Mammary epithelial cell (primary cell): ENCODE data around the gene FLRT2.

Source experiments
- EZH2 ChIP-seq: IDR thresholded peaks from 2 replicates; pipeline ENCODE4 v1.6.1; 2012; ENCODE audit warnings: low read length, inconsistent platforms, borderline replicate concordance
- TF ChIP-seq, protein P1 (sequence below), 2 donors: IDR thresholded peaks in 1 of 2; conservative IDR thresholded peaks in 1 of 2; 2 replicates each; pipeline ENCODE4 v1.5.1; 2011 to 2012; ENCODE audit warnings: inconsistent platforms in 2 of 2, low read length in 2 of 2, mild to moderate bottlenecking in 2 of 2, control low read depth in 1 of 2, low read depth in 1 of 2; ENCODE audit not compliant: insufficient read depth in 1 of 2; ENCODE audit errors: extremely low read depth in 1 of 2

DNA sequence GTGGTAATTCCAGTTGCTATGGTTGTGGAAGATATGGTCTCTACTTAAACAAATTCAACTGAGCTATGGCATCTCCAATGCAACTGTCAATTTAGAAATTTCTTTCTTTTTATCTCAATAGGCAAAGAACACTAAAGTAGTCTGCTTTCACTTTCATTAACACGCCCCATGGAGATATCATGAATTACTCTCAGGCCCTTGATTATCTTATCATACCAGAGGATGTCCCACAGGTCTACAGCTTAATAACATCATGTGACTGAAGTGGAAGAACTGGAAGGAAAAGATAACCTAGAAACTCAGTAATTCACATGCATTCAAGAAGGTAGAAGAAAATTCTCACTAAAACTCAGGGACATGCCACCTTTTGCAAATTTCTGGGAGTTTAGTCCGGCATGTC, 114.3 kb downstream of the FLRT2 start:
- TF ChIP-seq, protein P1, sequence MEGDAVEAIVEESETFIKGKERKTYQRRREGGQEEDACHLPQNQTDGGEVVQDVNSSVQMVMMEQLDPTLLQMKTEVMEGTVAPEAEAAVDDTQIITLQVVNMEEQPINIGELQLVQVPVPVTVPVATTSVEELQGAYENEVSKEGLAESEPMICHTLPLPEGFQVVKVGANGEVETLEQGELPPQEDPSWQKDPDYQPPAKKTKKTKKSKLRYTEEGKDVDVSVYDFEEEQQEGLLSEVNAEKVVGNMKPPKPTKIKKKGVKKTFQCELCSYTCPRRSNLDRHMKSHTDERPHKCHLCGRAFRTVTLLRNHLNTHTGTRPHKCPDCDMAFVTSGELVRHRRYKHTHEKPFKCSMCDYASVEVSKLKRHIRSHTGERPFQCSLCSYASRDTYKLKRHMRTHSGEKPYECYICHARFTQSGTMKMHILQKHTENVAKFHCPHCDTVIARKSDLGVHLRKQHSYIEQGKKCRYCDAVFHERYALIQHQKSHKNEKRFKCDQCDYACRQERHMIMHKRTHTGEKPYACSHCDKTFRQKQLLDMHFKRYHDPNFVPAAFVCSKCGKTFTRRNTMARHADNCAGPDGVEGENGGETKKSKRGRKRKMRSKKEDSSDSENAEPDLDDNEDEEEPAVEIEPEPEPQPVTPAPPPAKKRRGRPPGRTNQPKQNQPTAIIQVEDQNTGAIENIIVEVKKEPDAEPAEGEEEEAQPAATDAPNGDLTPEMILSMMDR (conservative IDR thresholded peaks at IDR 0.05 in 1 of 2, IDR thresholded peaks at IDR 0.05 in 1 of 2; ENCODE audit: extremely low read depth in 1 of 2, insufficient read depth in 1 of 2, low read depth in 1 of 2, low read length in 2 of 2), result no peak
- no peak for TF ChIP-seq EZH2
